HS-27A (cell line): ENCODE results near the gene TBC1D23.
"Not testable (repeated sequence)": the region's sequence is repeated elsewhere in the genome, so short reads cannot be mapped to it uniquely, and the experiment has no call there.

Experiments
- DNase-seq: peaks from one replicate; pipeline ENCODE4 v3.0.0-alpha.2; 2012; ENCODE audit warnings: low read depth, missing footprints

The TBC1D23 gene

DNA sequence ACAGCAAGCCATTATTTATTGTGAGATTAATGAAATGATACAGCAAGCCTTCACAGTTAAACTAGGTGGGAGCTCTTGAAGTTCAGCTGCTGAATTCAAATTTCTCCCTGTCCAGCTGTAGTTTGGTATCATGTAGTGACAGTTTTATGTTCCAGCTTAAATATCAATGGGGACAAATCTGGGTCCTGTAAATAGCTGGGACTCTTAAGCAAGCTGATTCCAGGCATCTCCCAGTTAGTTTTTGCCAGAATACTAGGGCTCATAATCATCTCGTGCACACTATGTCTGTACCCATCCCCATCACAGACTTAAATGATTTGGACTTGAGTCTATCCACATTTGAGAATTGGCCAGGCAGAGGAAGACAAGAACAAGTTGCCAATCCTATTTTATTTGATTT lies 45.9 kb downstream of the TBC1D23 start:
- no peak for DNase-seq

DNA sequence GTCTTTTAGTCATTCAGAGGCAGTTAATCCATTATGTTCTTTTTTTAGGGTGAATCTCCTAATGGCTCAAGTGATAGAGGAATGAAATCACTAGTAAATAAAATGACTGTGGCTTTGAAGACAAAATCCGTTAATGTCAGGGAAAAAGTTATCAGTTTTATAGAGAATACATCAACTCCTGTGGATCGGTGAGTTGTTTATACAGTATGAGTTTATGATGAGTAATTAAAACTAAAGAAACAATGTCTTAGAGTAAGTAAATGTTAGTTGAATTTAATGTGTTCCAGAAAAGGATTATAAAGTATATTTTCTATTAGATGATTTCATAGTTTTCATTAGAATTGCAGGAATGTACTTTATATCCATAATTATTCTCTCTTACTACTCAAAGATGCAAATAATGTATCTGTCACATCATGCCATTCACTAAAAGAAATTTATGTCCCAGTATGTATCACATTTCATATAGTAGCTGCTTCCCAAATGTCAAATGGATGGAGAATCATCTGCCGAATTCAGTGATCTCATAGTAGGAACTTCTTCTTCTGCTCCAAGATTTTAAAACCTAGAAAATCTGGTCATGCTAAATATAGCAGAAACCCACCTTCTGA lies 49.7 kb downstream of the TBC1D23 start:
- no peak for DNase-seq

DNA sequence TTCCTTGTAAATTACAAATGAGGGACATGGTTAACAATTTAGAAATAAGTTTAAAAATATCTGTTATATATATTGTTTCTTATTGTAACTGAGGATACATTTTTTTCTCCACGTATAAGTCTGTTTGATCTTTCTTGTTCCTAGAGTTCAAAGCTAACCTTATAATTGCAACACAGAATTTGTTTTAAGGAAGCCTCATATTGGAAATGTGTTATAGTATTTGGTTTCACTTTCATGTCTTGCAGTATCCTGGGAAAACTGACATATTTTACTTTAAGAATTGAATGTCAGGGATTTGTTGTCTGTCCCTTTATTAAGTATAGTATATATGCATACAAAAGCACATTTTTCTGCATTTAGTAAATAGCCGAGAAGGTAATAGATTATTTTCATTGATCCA lies 50.2 kb downstream of the TBC1D23 start:
- DNase-seq, result no peak

DNA sequence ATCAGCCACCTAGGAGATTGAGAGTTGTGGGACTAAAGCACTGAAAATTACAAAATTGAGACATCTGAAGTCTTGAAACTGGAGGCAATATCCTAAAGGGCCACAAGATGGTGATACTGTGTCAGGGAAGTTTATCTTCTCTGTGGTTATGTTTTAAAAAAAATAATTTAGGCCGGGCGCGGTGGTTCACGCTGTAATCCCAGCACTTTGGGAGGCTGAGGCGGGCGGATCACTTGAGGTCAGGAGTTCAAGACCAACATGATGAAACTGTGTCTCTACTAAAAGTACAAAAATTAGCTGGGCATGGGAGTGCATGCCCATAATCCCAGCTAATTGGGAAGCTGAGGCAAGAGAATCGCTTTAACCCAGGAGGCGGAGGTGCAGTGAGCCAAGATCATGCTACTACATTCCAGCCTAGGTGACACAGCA lies 55.9 kb downstream of the TBC1D23 start:
- DNase-seq, result peak; percentile 20

DNA sequence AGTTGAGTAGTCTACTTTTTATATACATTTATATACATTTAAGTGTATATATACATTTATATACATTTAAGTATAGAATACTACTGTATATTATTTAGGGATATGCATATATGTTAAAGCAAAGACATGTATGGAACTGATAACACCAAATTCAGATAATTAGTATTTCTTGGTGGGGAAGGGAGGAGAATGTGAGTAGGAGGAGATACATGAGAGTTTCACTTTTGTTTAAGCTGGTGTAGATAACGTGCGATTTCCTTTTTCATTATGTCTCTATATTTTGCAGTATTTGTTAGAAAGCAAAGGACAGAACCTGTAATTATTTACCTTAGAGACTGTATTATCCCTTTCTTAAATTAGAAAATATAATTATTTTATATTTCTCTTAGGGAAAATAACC lies 57.1 kb downstream of the TBC1D23 start:
- no peak for DNase-seq

DNA sequence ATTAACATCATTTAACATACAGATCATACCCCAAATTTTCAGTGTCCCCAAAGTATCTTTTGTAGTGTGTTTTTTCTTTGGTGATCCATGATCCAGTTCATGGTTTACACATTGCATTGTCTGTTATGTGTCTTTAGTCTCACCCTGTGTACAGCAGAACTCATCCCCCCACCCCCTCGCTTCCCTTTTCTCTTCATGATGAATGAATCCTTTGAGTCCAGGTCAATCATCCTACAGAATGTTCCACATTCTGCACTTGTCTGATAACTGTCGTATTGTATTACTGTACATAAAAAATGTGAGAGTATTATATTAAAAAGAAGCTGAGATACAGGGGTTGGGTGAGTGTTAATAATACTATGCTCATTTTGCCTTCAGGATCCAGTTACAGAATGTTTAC lies 59.2 kb downstream of the TBC1D23 start:
- DNase-seq, result no peak

DNA sequence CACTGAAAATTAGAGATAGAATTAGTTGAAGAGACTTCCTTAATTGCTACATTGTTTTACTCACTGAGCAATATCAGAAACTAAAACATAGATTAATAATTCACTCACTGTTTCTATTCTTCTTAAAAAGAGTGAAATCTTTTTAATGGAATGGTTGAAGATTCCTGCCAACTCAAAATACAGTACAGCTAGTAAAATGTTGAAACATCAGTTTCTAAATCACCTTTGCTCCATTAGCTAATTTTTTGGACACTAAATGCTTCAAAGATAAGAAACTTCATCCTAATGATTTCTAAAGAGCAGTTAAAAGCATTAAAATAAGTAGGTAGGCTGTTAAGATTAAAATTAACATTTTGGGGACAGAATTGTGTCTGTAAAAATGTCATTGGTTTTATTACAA lies 63.3 kb downstream of the TBC1D23 start:
- DNase-seq, result no peak

DNA sequence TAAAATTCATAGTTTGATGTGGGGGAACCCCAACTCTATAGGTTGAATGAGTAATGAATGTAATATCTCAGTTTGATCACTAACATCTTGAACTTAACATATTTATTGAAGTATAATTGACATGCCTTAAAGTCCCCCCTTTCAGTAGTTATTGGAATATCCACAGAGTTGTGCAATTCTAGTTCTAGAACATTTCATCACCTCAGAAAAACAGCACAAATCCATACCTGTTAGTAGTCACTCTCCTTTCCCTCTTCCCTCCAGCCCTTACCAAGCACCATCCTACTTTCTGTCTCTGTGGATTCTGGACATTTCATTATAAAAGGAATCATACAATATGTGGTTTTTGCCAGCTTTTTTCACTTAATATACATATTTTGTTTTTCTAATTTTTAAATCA lies 65.0 kb downstream of the TBC1D23 start:
- DNase-seq, result no peak

DNA sequence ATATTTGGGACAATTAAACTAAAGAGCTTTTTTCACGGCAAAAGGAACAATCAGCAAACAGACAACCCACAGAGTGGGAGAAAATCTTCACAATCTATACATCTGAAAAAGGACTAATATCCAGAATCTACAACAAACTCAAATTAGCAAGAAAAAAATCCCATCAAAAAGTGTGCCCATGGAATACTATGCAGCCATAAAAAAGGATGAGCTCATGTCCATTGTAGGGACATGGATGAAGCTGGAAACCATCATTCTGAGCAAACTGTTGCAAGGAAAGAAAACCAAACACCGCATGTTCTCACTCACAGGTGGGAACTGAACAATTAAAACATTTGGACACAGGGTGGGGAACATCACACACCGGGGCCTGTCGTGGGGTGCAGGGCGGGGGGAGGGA lies 66.6 kb downstream of the TBC1D23 start:
- not testable (repeated sequence) for DNase-seq

DNA sequence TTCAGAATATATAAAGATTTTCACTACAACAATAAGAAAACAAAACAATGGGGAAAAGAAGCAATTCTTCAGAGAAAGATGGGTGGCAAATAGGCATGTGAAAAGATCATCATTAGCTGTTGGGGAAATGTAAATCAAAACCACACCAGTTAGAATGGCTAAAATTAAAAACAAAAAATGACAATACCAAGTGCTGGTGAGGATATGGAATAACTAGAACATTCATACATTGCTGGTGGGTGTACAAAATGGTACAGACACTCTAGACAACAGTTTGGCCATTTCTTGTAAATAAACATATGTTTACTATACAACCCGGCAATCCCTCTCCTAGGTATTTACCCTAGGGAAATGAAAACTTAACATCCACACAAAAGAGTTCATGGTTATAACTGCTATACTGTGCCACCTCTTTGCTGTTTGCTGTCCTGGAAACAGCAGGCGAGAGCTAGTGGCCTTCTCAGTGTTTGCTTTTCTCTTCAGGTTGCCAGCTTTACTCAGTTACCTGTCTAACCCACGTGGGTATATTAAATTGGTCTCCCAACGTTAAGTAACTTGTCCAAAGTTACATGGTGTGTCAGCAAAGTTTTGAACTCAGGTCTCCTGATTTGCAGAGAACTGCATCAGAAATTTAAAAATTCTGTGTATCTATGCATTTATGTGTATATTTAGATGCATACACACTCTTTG lies 69.2 kb downstream of the TBC1D23 start:
- no peak for DNase-seq

DNA sequence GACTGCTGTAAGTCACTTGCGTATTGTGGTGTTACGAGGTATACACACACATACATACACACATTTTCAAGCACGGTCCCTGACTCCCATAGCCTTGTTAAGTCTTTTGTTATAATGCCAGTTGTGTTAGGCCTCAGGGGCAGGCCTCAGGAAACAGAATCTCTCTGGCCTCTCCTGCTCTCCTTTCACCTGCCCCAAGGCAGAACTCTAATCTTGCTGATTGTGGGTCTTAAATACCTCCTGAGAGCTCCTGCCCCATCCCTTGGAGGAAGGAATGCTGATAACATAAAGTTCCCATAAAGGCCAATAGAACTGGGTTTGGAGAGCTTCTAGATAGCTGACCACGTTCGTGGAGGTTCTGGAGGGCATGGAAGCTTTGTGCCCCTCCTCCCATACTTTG lies 69.9 kb downstream of the TBC1D23 start:
- no peak for DNase-seq

DNA sequence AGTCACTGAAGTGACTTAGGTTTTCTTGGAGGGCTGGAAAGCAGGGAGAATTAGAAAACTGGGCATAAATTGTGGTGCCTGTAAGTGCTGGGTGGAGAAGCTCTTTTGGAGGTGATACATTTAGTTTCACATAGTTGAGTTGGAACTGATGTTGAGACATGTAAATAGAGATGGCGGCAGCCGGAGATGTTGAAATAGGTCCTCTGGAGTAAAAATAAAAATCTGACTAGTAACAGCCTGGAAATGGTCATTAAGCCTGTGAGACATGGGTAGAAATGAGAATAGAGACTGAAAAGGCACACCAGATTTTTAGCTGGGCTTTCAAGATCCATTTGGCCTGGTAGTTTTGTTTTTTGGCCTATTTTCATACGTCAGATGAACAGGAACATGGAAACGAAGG lies 70.9 kb downstream of the TBC1D23 start:
- no peak for DNase-seq

DNA sequence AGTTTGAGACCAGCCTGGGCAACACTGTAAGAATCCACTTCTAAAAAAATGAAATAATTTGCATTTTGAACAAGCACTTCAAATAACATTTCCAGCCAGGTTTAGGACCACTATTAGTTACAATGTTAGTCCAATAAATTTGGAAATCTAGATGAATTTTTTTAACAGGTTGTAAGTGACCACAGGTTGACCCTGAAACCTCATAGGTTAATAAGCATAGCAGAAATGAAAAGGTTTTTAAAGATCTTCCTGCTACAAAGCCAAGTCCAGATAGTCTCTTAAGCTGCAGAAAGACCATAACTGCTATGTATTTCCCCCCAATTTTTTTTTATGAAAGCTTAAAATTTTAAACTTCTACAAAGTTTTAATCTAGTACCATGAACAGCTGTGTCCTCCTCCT lies 72.3 kb downstream of the TBC1D23 start:
- no peak for DNase-seq

DNA sequence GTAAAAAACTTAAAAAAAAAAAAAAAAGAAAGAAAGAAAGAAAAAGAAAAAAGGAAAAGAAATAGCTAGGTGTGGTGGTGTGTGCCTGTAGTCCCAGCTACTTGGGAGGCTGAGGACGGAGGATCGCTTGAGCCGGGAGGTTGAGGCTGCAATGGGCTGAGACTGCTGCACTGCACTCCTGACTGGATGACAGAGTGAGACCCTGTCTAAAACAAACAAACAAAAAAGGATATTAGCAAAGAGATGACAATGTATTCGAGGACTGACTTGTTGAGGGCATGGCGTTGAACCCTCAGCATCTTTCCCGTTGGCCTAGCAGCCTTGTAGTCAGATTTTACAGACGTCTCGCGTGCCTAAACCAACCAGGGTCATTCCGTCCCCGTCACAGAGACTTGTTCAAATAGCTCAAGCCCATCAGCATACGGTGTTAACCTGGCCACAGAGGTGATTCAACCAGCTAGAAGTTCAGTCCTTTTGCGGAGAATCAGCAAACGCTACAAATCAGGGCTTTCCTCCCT lies 73.2 kb downstream of the TBC1D23 start:
- no peak for DNase-seq

DNA sequence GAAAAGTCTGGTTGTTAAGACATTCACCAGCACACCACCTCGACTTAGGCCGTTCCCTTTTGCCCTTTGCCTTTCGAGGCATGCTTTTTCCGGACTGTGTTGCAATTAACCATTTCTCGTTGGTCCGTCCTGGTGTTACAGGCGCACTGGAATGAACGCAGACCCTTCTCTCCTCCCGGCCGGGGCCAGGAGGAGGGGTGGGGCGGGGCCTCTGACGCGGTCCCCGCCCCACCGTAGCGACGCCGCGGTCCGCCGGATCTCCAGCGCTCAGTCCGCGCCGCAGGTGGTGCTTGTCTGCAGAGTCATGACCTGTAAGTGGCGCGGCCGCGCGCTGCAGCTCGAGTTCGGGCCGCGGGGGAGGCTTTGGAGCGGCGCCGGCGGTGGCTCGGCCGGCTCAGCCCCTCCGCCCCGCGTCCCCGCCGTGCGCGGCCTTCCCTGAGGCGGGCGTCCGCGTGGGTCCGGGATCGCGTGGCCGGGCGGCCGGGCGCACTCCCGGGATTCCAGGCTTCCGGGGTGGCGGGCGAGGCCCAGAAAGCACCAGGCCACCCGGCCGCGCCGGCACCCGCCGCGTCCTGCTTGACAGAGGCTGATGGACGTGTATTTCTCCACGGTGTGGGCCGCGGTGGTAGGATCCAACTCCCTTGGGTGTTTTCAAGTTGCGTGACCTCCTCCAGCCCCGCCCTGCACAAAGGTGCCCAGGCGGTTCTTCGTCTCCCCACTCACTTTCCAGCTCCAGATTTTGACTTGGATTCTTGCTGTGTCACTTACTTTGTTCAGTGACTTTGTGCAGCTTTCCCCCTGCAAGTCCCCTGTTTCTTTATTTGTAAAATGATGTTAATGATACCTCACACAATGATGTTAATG lies 73.9 kb downstream of the TBC1D23 start, which contains the start of gene NIT2:
NIT2 (plus strand) TSS at position 270 of the 864 bp plus-strand sequence; CDS start at position 305, 35 bp downstream.
- peak; percentile 53 for DNase-seq

DNA sequence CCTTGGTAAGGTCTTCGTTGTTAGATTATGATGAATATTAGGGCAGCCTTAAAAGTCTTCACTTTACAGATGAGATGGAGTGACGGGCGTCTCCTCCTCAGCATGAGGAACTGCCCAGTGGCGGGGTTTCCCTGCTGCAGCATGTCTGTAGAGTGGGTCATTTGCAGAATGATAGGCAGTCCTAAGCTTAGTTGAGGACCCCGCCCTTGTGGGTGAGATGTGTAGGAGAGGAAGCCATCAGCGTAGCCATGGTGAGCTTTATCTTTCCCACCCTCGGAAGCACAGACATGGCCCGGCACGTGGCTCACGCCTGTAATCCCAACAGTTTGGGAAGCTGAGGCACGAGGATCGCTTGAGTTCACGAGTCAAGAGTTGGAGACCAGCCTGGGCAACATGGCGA lies 74.6 kb downstream of the TBC1D23 start:
- no peak for DNase-seq

DNA sequence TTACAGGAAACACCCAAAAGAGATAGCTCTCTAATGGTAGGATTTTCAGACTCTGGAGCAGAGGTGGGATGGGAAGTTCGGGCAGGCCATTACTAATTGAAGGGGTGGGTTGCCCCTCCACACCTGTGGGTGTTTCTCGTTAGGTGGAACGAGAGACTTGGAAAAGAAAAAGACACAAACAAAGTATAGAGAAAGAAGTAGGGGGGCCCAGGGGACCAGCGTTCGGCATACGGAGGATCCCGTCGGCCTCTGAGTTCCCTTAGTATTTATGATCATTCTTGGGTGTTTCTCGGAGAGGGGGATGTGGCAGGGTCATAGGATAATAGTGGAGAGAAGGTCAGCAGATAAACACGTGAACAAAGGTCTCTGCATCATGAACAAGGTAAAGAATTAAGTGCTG lies 75.4 kb downstream of the TBC1D23 start:
- DNase-seq, result not testable (repeated sequence)

DNA sequence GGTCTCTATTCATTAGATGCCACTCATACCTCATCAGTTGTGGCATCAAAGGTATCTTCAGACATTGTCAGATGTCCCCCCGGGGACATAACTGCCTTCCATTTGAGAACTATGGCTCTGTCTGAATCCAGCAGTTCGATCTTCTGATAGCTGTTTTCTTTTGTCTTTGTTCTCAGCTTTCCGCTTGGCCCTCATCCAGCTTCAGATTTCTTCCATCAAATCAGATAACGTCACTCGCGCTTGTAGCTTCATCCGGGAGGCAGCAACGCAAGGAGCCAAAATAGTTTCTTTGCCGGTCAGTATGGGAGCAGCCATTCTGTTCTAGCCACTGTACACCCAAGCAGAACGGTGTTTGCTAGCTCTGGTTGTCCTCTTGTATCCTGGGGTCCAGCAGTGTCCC lies 78.1 kb downstream of the TBC1D23 start:
- DNase-seq, result no peak

DNA sequence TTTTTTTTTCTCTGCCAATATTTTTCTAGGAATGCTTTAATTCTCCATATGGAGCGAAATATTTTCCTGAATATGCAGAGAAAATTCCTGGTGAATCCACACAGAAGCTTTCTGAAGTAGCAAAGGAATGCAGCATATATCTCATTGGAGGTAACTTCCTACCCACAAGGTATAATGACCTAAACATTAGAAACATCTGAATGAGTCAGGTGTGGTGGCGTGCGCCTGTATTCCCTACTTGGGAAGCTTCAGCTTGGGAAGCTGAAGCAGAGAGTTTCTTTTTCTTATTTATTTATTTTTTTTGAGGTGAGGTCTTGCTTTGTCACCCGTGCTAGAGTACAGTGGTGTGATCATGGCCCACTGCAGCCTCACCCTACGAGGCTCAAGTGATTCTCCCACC lies 79.0 kb downstream of the TBC1D23 start:
- DNase-seq, result no peak

DNA sequence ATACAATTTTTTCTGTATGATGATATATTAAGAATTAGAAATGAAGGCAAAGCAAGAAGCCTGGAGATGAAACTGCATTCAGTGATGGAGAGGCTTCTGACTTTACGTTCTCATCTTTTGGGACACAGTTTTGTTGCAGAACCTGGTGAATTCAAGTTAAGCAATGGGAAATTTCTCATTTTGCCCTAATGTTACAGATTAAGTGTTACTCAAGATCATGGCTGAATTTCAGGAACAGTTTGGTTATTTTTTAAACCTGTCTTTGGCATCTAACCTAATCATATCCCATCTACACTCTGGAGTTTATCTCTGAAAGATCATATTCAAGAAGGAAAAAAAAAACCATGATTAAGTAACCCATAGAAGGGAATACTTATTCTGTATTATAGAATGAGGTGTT lies 79.7 kb downstream of the TBC1D23 start:
- DNase-seq, result no peak

DNA sequence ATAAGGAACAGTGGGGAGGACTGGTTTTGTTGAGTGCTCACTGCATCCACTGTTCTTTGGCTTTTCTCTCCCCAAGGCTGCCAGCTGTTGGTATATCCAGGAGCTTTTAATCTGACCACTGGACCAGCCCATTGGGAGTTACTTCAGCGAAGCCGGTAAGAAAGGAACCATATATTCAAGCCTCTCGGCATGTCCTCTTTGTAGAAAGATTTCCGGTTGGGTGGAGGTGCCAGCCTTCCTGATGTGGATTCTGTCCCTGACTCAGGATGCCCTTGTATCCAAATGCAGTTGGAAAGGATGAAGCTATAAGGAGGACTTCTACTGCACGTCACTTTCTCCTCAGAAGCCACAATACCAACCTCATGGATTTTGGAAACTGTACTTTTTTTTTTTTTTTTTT lies 87.9 kb downstream of the TBC1D23 start:
- DNase-seq, result no peak

DNA sequence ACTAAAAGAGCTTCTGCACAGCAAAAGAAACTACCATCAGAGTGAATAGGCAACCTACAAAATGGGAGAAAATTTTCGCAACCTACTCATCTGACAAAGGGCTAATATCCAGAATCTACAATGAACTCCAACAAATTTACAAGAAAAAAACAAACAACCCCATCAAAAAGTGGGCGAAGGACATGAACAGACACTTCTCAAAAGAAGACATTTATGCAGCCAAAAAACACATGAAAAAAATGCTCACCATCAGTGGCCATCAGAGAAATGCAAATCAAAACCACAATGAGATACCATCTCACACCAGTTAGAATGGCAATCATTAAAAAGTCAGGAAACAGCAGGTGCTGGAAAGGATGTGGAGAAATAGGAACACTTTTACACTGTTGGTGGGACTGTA lies 91.0 kb downstream of the TBC1D23 start:
- DNase-seq, result not testable (repeated sequence)
